Endothelial cell of umbilical vein (primary cell): ENCODE results near the gene ELP4. TPM values are rescaled to one million over a fixed set of nuclear protein-coding genes. Genes with fewer than 3 reads are reported as not detected.

Experiments used
- BruUV-seq: library from RNA; stranded (reverse); fragments of 400-500 nt; replicated peaks from 2 replicates; lab custom pipeline; 2021; lab: Mats Ljungman, UMichigan
- CTCF ChIA-PET: fragments of 300-600, 350-600 bp; sonication (Branson Sonifier 250); formaldehyde crosslinking; loops from one replicate; lab custom pipeline; 2021; ENCODE audit warnings: antibody characterized with exemption, inconsistent platforms; lab: Charles Lee
- POLR2A ChIA-PET: fragments of 300-600, 350-600 bp; sonication (Branson Sonifier 250); formaldehyde crosslinking; loops from one replicate; lab custom pipeline; 2021; ENCODE audit warnings: antibody characterized with exemption, inconsistent platforms; lab: Charles Lee
- DNase-seq: peaks from one replicate; pipeline ENCODE4 v3.0.0-alpha.2; 2011; ENCODE audit warnings: low read depth, low spot score
- FAIRE-seq: peaks from 2 replicates; lab custom pipeline; 2011; peaks lifted over from hg19 to GRCh38; lab: Jason Lieb, UNC
- H2AFZ ChIP-seq: 2 replicates; pipeline ENCODE4 v1.6.0; 2012; ENCODE audit warnings: low read depth, low read length, control low read depth, inconsistent platforms
- H3K27ac ChIP-seq: 2 replicates; pipeline ENCODE4 v1.5.1; 2011; ENCODE audit warnings: low read depth, mild to moderate bottlenecking, control low read depth, low read length, moderate library complexity; ENCODE audit not compliant: insufficient read depth
- H3K27me3 ChIP-seq, 2 experiments: 2 replicates each; pipeline versions ENCODE4 v1.6.0 to v1.6.1; 2011; ENCODE audit warnings: low read length in 2 of 2, mixed read lengths in 1 of 2; ENCODE audit not compliant: control insufficient read depth in 2 of 2, insufficient read depth in 2 of 2
- H3K36me3 ChIP-seq, 2 experiments: 2 replicates in 1 of 2; 3 replicates in 1 of 2; pipeline ENCODE4 v1.5.1; 2011; ENCODE audit warnings: low read length in 2 of 2, mild to moderate bottlenecking in 1 of 2, moderate library complexity in 1 of 2; ENCODE audit not compliant: control insufficient read depth in 2 of 2, insufficient read depth in 2 of 2; ENCODE audit errors: extremely low read depth in 1 of 2
- H3K4me1 ChIP-seq: 3 replicates; pipeline ENCODE4 v1.5.1; 2011; ENCODE audit warnings: mild to moderate bottlenecking, low read length; ENCODE audit not compliant: control insufficient read depth, insufficient read depth; ENCODE audit errors: extremely low read depth
- H3K4me2 ChIP-seq: 2 replicates; pipeline ENCODE4 v1.6.1; 2011; ENCODE audit warnings: low read length, control low read depth, mixed read lengths; ENCODE audit not compliant: insufficient read depth
- H3K4me3 ChIP-seq, 3 experiments: fragments of 200-600 bp in 1 of 3; sonication (generic), shearing (Covaris generic) in 1 of 3; replicated peaks in 1 of 3; 2 replicates each; pipeline ENCODE4 v1.5.1; 2011 to 2016; ENCODE audit warnings: control low read depth in 3 of 3, low read length in 3 of 3, mild to moderate bottlenecking in 2 of 3, inconsistent platforms in 1 of 3, low read depth in 1 of 3, moderate library complexity in 1 of 3; ENCODE audit not compliant: insufficient read depth in 1 of 3
- H3K79me2 ChIP-seq: 2 replicates; pipeline ENCODE4 v1.6.0; 2012; ENCODE audit warnings: low read length, inconsistent platforms; ENCODE audit not compliant: control insufficient read depth, insufficient read depth
- H3K9ac ChIP-seq: replicated peaks from 2 replicates; pipeline ENCODE3; 2011; ENCODE audit warnings: low read length, control low read depth; ENCODE audit not compliant: insufficient read depth; ENCODE audit errors: extremely low read depth
- H3K9me1 ChIP-seq: replicated peaks from 3 replicates; pipeline ENCODE4 v1.6.0; 2011; ENCODE audit warnings: mild to moderate bottlenecking, low read length; ENCODE audit not compliant: control insufficient read depth, insufficient read depth; ENCODE audit errors: extremely low read depth
- H3K9me3 ChIP-seq: replicated peaks from 2 replicates; pipeline ENCODE4 v1.5.1; 2012; ENCODE audit warnings: low read length, inconsistent platforms; ENCODE audit not compliant: control insufficient read depth, insufficient read depth
- H4K20me1 ChIP-seq: replicated peaks from 2 replicates; pipeline ENCODE3; 2011; ENCODE audit warnings: mild to moderate bottlenecking, low read length; ENCODE audit not compliant: control insufficient read depth, insufficient read depth; ENCODE audit errors: extremely low read depth
- CTCF ChIP-seq, 2 donors: IDR thresholded peaks; 1 replicate in 1 of 2; 2 replicates in 1 of 2; pipeline ENCODE4 v1.5.1; 2011; ENCODE audit warnings: low read length in 2 of 2, mild to moderate bottlenecking in 2 of 2, moderate library complexity in 2 of 2, control low read depth in 1 of 2, inconsistent platforms in 1 of 2, low read depth in 1 of 2; ENCODE audit not compliant: insufficient read depth in 1 of 2; ENCODE audit errors: extremely low read depth in 1 of 2
- EZH2 ChIP-seq: IDR thresholded peaks from 2 replicates; pipeline ENCODE4 v1.6.1; 2012; ENCODE audit warnings: borderline replicate concordance, low read depth, mild to moderate bottlenecking, moderate library complexity, low read length, inconsistent platforms; ENCODE audit not compliant: severe bottlenecking
- FOS ChIP-seq: IDR thresholded peaks from 2 replicates; pipeline ENCODE4 v1.6.1; 2011; ENCODE audit warnings: mild to moderate bottlenecking, low read length, moderate library complexity, borderline replicate concordance; ENCODE audit not compliant: insufficient read depth
- GATA2 ChIP-seq: IDR thresholded peaks from 2 replicates; pipeline ENCODE4 v1.7.0; 2011; ENCODE audit warnings: low read depth, mild to moderate bottlenecking, moderate library complexity, mixed read lengths, low read length; ENCODE audit not compliant: insufficient read length, insufficient read depth
- JUN ChIP-seq: IDR thresholded peaks from 2 replicates; pipeline ENCODE4 v1.6.1; 2011; ENCODE audit warnings: borderline replicate concordance, low read depth; ENCODE audit not compliant: insufficient read length, insufficient read depth
- MAX ChIP-seq: IDR thresholded peaks from 2 replicates; pipeline ENCODE4 v1.6.1; 2011; ENCODE audit not compliant: insufficient read depth, insufficient read length
- MYC ChIP-seq: IDR thresholded peaks from one replicate; pipeline ENCODE4 v1.6.1; 2011; ENCODE audit warnings: mild to moderate bottlenecking, low read depth, low read length
- POLR2A ChIP-seq: IDR thresholded peaks from 2 replicates; pipeline ENCODE4 v1.6.1; 2012; ENCODE audit warnings: low read depth, mild to moderate bottlenecking, control low read depth, low read length
- POLR2AphosphoS5 ChIP-seq: IDR thresholded peaks from 2 replicates; pipeline ENCODE4 v1.6.1; 2012; ENCODE audit warnings: low read depth, mild to moderate bottlenecking, control low read depth, low read length, moderate library complexity; ENCODE audit not compliant: insufficient read depth
- dilution Hi-C: fragments of 300-500 bp; cut with MboI; formaldehyde crosslinking; loops from one replicate; pipeline ENCODE4 v1.15.0; 2019; ENCODE audit warnings: low sequenced_read_pairs; ENCODE audit not compliant: extremely low pct_ligation_motif_present
- intact Hi-C: fragments of 100-400 bp; cut with micrococcal nuclease; formaldehyde crosslinking; loops from one replicate; pipeline ENCODE4 v1.10.0; 2022
- polyA plus RNA-seq, 4 experiments: library from polyadenylated mRNA; depleted of rRNA in 3 of 4; stranded (reverse) in 3 of 4; unstranded in 1 of 4; fragments of >200 nt; gene quantifications; 2 replicates each; pipeline versions ENCODE4 v1.2.1 to v1.2.3, GENCODE V29; 2011 to 2012; ENCODE audit warnings: missing spikeins in 1 of 4
- total RNA-seq: library from RNA; stranded (reverse); gene quantifications from 2 replicates; pipeline ENCODE4 v1.2.3, GENCODE V29; 2021

ELP4 gene
- total and polyA plus RNA-seq, 2 donors (not counting 3 experiments of a cell fraction or from before 2014, with no cell fraction given): 11.6 to 16.3 TPM

GRCh38 chr11:31619980-31620379, 110.4 kb downstream of the ELP4 start:
- ChIA-PET CTCF (interaction anchor here (2.3 kb wide), 1 partner anchor 21 kb away, joined by 7 read pairs; no protein-coding TSS in a partner anchor), POLR2A (no interaction called here)
- Histone ChIP-seq H3K4me2 (no peak overlapping the region), H3K4me3 (no peak overlapping the region), H3K9me3 (no peaks in the 10 kb centered on the region), H3K27ac (no peak overlapping the region), H3K36me3 (no peaks in the 10 kb centered on the region), H3K27me3 (no peaks in the 10 kb centered on the region), H4K20me1 (no peaks in the 10 kb centered on the region), H3K4me1 (no peaks in the 10 kb centered on the region), H2AFZ (no peak overlapping the region), H3K9ac (no peak overlapping the region), H3K9me1 (no peaks in the 10 kb centered on the region), H3K79me2 (no peaks in the 10 kb centered on the region)
- TF ChIP-seq EZH2: no peak
- TF ChIP-seq CTCF (IDR thresholded peaks at IDR 0.05; ENCODE audit: extremely low read depth in 1 of 2, insufficient read depth in 1 of 2, low read depth in 1 of 2, low read length in 2 of 2): no peak
- no peak for TF ChIP-seq POLR2A
- no peak for TF ChIP-seq MYC
- TF ChIP-seq POLR2AphosphoS5: no peak
- no peak for TF ChIP-seq FOS
- TF ChIP-seq GATA2: no peak
- no peak for TF ChIP-seq JUN
- no peak for TF ChIP-seq MAX
- FAIRE-seq: no peak
- intact Hi-C loops (no loop called here), dilution Hi-C loops (no loop called here)
- DNase-seq: no peak
- no TSS peak for BruUV-seq
